HG03135 (cell line): ENCODE measurements around the gene PLEKHG5.
"Not testable (repeated sequence)": the region's sequence is repeated elsewhere in the genome, so short reads cannot be mapped to it uniquely, and the experiment has no call there.

Source experiments
- ATAC-seq: cut with Tn5 transposase; IDR thresholded peaks from one replicate; pipeline ENCODE4 v1.9.1; 2021; ENCODE audit warnings: mild to moderate bottlenecking, moderate library complexity; ENCODE audit not compliant: unreplicated experiment

PLEKHG5 gene

DNA sequence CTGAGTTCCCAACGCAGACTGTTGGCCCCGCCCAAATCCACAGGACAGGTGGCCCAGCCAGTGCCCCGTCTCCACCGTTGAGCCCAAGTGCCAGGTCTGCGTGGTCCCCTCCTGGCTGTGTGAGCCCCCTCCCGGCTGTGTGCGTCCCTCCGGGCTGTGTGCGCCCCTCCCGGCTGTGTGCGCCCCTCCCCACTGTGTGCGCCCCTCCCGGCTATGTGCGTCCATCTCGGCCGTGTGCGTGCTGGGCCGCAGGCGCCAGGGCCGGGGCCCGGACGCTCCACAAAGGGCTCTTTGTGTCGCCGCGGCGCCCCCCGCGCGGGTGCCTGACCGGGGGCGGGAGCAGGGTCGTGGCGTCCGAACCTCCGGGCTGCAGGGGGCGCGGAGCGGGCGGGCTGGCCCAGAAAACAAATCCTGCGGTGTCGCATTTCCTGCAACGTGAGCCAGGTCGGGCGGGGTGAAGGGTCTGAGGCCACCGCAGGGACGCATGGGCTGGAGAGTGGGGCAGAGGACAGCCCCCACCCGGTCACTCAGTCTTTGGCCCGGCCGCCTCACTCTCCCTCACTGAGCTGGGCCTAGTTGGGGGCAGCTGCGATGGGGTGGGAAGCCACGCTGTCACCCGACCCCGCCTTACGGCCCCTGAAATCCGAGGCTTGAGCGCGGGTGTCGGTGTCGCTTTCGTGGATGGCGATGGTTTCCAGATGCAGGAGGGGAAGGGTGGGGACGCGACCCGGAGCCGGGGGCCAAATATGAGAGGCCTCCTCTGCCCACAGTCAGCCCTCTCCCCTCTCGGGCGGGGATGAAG is 44.2 kb downstream of the PLEKHG5 start:
- ATAC-seq, result no peak

- no peak for ATAC-seq
These were observed 44.8 kb downstream of the PLEKHG5 start for GRCh38 chr1:6446665-6447015.

DNA sequence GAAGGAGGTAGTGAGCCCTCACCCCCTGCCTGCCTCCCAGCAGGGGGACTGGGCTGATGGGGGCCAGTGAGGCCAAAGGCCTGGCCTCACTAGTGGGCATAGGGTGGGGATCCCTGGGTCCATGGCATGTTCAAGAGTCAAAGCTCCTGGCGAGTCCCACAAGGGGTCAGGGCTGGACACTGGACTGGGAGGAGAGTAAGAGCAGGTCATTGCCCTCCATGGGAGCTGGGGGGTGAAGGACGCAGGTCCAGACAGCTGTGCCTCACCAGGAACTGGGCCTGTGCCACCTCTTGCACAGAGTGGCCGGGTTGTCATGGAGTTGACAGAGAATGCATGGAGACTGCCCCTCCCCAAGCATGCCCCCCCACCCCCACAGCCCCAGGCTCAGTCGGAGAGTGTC is 45.5 kb downstream of the PLEKHG5 start:
- not testable (repeated sequence) for ATAC-seq

GRCh38 chr1:6445062-6445763 is 46.3 kb downstream of the PLEKHG5 start:
- ATAC-seq, result no peak

- ATAC-seq, result no peak
These were observed 47.1 kb downstream of the PLEKHG5 start for GRCh38 chr1:6444377-6444776.

DNA sequence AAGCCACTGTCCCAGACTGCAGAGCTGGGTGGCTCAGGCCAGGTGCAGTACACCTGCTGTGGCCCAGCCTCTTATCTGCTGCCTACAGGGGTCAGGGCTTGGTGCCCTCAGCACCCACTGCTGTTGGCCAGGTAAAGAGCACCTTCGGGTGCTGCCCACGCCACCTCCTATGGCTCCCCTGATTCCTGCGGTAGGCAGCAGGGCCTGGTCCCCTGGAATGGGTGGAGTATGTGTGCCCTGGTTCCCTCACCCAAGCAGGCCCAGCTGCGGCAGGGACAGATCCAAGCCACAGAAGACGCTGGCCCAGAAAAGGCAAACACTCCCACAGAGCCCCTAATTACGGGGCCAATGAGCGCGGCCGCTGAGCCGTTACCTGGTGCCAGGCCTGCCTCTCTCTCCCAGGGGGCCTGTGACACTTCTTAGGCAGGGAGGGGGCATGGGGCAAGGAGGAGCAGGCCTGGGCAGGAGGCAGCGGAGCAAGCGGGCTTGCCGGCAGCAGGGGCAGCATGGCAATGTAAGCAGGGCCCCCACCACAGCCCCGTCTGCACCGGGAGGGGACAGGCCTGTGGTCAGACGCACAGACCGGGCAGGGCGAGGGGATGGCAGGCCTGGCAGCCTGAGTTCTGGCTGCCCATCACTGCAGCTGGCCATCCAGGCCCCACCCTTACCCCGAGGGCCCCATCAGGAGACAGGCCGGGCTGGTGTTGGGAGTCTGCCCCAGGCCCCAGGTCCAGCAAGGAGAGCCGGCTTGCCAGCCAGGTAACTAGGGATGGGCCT is 47.9 kb downstream of the PLEKHG5 start:
- no peak for ATAC-seq

- no peak for ATAC-seq
These were observed 49.9 kb downstream of the PLEKHG5 start for GRCh38 chr1:6441586-6441985.

DNA sequence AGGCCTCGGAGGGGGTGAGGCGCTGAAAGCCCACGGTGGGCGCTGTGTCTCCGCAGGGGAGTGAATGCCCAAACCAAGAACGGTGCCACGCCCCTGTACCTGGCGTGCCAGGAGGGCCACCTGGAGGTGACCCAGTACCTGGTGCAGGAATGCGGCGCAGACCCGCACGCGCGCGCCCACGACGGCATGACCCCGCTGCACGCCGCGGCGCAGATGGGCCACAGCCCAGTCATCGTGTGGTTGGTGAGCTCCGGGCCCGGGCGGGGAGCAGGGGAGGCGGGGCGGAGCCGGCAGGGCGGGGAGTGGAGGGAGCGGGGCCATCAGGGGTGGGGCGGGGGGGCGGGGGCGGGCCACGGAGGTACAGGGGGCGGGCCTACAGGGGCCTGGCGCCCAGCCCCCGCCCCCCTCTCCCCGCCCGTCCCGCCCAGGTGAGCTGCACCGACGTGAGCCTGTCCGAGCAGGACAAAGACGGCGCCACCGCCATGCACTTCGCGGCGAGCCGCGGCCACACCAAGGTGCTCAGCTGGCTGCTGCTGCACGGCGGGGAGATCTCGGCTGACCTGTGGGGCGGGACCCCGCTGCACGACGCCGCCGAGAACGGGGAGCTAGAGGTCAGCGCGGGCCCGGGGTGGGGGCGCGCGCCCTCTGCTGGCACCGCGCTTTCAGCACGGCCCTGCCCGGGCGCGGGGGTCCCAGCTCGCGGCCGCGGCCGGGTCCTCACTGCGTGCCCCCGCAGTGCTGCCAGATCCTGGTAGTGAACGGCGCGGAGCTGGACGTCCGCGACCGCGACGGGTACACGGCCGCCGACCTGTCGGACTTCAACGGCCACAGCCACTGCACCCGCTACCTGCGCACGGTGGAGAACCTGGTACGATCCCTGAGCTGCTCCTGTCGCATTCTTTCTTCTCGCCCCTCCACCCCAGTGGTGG is 51.0 kb downstream of the PLEKHG5 start:
- no peak for ATAC-seq

DNA sequence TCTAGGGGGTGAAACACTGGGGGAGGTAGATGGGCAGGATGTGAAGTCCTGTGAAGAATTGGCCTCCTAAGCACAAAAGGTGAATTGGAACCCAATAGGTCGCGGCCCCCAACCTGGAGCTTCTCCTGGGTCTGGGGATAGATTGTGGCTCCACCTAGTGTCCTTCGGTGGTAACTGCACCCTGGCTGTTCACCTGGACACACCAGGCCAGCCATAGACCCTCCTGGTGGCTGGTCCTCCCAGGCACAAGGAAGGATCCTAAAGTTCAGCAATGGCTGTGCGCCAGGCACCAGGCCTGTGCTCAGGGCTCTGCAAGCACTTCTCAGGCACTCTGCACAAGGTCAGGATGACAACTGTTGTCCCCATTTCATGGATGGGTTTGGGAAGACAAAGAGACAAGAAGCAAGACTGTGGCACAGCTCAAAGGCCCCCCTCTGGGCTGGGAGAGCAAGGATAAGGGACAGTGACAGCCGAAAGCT is 53.4 kb downstream of the PLEKHG5 start:
- peak; percentile 59 for ATAC-seq

DNA sequence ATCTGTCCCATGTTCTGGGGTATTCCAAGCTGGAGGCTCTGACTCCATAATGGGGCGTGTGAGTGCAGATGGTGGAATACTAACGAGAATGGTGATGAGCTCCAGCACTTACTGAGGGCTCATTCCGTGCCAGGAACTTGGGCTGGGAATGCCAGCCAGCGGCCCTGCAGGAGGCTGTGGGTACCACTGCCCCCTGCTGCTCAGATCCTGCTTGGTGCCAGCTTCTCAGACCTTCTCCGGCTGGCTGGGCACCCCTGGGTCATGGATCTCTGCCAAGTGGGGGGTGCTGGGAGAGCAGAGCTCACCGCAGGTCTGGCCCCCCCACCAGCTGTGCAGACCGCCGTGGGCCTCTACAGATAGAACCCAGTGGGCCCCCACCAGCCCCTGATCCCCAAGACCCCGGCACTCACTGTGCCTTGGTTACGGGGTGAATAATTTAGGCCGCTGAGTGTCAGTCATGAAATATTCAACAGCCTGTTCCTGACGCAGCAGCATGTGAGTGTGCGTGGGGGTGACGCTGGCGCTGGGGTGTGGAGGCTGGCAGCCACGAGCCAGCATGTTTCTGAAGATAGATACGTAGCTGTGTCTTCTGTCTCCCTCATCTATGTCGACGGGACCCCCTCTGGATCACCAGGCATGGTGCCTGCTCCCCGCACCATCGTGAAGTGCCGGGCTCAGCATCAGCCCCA is 54.3 kb downstream of the PLEKHG5 start:
- not testable (repeated sequence) for ATAC-seq

- not testable (repeated sequence) for ATAC-seq
These were observed 55.2 kb downstream of the PLEKHG5 start for GRCh38 chr1:6436277-6436676.

GRCh38 chr1:6435547-6435946 is 55.9 kb downstream of the PLEKHG5 start:
- ATAC-seq, result no peak

DNA sequence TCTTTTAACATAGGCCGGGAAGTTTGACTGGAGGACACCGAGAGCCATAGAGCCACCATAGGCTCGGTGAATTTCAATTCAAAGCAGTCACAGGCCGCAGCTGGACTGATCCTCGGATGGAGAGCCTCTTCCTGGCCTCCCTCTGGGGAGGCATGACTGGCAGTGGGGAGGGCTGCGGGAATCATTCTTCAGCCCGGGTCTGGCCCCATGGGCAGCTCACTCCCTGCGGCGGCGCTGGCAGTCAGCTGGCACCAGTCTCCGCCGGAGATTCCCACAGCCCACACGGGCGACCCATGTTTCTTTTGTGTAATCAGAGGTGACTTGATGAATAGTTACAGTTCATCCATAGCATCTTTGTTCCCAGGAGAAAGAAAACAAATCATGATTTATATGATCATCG is 56.3 kb downstream of the PLEKHG5 start:
- no peak for ATAC-seq

- no peak for ATAC-seq
These were observed 57.3 kb downstream of the PLEKHG5 start for GRCh38 chr1:6434186-6434585.

DNA sequence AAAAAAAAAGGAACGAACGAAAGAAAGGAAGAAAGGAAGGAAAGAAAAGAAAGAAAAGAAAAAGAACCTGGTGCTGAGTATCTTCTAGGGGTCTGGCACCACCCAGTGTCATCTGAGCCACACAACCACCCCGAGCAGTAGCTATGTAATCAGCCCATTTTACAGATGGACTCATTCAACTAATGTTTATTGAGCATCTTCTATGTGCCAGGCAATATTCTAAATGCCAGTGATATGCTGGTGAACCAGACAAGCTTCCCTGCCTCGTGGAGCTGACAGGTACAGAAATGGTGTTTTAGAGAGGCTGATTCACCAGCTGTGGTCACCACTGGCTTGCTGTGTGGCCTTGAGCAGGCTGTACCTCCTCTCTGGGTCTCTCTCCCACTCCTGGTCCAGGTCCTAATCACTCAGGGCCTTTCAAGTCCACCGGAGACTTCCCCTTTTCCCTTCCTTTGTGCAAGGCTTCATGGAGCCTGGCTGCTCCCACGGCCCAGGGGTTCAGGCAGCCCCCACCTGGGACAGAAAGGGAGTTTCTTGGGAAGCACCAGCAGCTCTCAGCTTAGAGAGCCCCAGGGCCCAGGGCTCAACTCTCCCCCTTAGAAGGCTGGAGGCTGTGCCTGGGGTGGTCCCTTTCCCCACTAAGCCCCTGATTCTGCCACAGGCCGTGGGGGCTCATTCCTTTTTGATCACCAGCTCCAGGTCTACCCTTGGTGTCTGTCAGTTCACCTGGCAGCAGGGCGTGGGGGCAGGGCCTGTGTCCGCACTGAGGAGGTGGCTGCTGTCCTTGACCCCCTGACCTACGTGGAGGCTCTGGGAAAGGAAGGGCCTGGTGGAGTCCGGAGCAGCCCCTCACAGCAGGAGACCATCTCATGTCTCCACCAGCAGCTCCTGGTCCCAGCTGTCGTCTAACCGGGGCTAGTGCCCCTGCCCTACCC is 59.6 kb downstream of the PLEKHG5 start:
- ATAC-seq, result not testable (repeated sequence)

DNA sequence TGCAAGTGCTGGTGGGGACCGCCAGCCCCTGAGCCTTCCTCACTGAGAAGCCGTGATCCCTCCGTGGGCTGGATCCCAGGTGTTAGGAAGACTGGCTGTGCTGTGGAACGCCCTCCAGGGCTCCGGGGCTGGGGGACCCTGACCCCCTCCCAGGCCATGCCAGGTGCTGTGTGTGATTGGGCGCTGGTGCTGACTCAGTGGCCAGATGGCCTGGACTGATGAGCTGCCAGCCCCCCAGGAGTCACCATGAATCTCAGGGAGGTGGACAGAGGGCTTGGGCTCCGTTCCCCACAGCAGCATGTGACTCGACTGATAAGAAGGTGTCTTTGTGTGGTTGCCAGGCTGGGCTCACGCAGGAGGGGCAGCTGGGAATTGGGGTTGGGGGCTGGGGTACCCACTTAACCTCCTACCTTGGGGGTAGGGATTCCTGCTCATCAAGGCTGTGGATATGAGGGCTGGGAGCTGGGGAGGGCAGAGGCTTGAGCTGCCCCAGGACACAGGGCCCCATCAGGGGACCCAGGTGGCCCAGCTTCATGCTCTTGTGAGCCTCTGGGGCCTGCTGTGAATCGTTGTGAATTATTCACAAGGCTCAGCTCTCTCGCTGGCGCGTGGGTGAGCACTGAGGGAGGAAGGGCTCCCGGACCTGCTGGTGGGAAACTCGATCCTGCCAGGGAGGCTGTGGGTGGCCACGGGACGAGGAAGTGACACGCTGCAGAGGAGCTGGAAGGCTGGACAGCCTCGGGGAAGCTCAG is 61.6 kb downstream of the PLEKHG5 start:
- ATAC-seq, result not testable (repeated sequence)

DNA sequence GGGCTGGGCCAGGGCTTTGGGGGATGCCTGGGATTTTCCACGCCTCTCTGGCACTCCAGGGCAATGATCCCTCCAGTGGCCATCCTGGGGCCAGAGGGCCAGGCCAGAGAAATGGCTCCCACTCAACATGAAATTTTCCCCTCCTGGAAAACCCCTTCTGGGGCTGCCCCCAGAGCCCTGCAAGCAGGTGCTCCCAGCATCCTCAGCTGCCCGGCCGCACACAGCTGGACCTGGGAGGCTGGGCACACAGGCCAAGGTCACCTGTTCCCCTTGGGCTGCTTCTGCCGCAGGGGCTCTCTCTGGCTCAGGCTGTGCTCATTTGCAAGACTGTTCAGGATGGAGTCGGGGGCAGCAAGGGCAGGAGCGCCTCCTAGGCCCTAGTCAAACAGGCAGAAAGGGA is 63.0 kb downstream of the PLEKHG5 start:
- ATAC-seq, result not testable (repeated sequence)
